Ramos (cell line): ENCODE measurements around the gene NKX2-8.
"Not testable (repeated sequence)": the region's sequence is repeated elsewhere in the genome, so short reads cannot be mapped to it uniquely, and the experiment has no call there.

Experiments used
- in situ Hi-C: fragments of 300-500 bp; cut with MboI; formaldehyde crosslinking; loops from one replicate; pipeline ENCODE4 v1.14.3; 2022; ENCODE audit warnings: low sequenced_read_pairs; ENCODE audit not compliant: unreplicated experiment

The NKX2-8 gene

GRCh38 chr14:36580856-36581831, 1.3 kb downstream of the NKX2-8 start:
- in situ Hi-C loops: no loop called here

- in situ Hi-C loops: no loop called here
Measured at GRCh38 chr14:36580141-36580855, 2.1 kb downstream of the NKX2-8 start.

- in situ Hi-C loops: no loop called here
Measured at GRCh38 chr14:36579573-36580140, 2.8 kb downstream of the NKX2-8 start.

GRCh38 chr14:36579001-36579555, 3.3 kb downstream of the NKX2-8 start:
- in situ Hi-C loops: no loop called here

GRCh38 chr14:36570065-36570464, 12.3 kb downstream of the NKX2-8 start:
- in situ Hi-C loops: no loop called here

GRCh38 chr14:36556811-36557433, 25.5 kb downstream of the NKX2-8 start:
- in situ Hi-C loops: no loop called here

GRCh38 chr14:36555998-36556743, 26.2 kb downstream of the NKX2-8 start:
- in situ Hi-C loops: no loop called here

GRCh38 chr14:36553656-36554260, 28.7 kb downstream of the NKX2-8 start:
- in situ Hi-C loops: no loop called here

- in situ Hi-C loops: no loop called here
Measured at GRCh38 chr14:36550899-36551298, 31.5 kb downstream of the NKX2-8 start.

- in situ Hi-C loops: not testable (repeated sequence)
Measured at GRCh38 chr14:36544280-36544679, 38.1 kb downstream of the NKX2-8 start.

- in situ Hi-C loops: no loop called here
Measured at GRCh38 chr14:36538051-36538450, 44.4 kb downstream of the NKX2-8 start.
